RWPE2 (cell line): ENCODE data around the gene FMC1.

Source experiments
- ATAC-seq: fragments of 200-7000 bp; cut with Tn5 transposase; 3 replicates; pipeline ENCODE4 v1.9.1; 2021; ENCODE audit warnings: low read depth
- DNase-seq: peaks from one replicate; pipeline ENCODE4 v3.0.0-alpha.2; 2020; ENCODE audit warnings: low spot score
- H3K27ac ChIP-seq: fragments of 450-650 bp; 2 replicates; pipeline ENCODE4 v1.5.1; 2017; ENCODE audit warnings: mild to moderate bottlenecking; ENCODE audit not compliant: poor library complexity, severe bottlenecking
- H3K27me3 ChIP-seq: fragments of 250-450 bp; sonication (Bioruptor Pico); 2 replicates; pipeline ENCODE4 v1.5.1; 2021; ENCODE audit warnings: mild to moderate bottlenecking, moderate library complexity; ENCODE audit not compliant: insufficient read depth, poor library complexity, severe bottlenecking
- H3K36me3 ChIP-seq: fragments of 250-450 bp; sonication (Bioruptor Pico); 2 replicates; pipeline ENCODE4 v1.5.1; 2020; ENCODE audit warnings: low read depth, mild to moderate bottlenecking, moderate library complexity
- H3K4me1 ChIP-seq: fragments of 250-450 bp; sonication (Bioruptor Pico); 2 replicates; pipeline ENCODE4 v1.5.1; 2021; ENCODE audit warnings: mild to moderate bottlenecking, moderate library complexity; ENCODE audit not compliant: insufficient read depth, poor library complexity, severe bottlenecking
- H3K4me3 ChIP-seq: fragments of 250-450 bp; sonication (Bioruptor Pico); 2 replicates; pipeline ENCODE4 v1.5.1; 2021; ENCODE audit warnings: mild to moderate bottlenecking, moderate library complexity; ENCODE audit not compliant: severe bottlenecking
- H3K9me3 ChIP-seq: fragments of 250-450 bp; sonication (Bioruptor Pico); 2 replicates; pipeline ENCODE4 v1.5.1; 2021; ENCODE audit warnings: mild to moderate bottlenecking, moderate library complexity; ENCODE audit not compliant: severe bottlenecking
- TF ChIP-seq, protein P1 (sequence below): fragments of 450-650 bp; IDR thresholded peaks from one replicate; pipeline ENCODE4 v1.5.1; 2017; ENCODE audit warnings: mild to moderate bottlenecking, moderate library complexity; ENCODE audit not compliant: poor library complexity, severe bottlenecking

Gene FMC1

DNA sequence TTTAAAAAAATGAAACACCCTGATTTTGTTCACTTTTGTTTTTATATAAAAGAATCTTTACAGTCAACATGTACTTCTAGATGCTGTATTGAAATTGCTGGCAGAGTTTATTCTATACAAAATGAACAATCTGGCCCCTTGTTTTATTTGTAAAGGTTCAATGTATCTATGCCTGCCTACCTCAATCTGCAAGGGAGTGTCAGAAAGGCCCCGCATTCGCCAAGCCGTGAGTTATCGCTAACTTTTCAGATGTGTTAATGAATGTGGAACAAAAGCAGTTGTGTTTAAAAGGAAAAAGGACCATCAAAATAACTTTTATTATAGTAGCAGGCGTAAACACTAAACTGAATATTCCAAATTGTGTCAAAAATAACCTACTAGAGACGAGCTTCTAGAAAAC lies 33.1 kb downstream of the FMC1 start:
- Histone ChIP-seq H3K27ac (no peak overlapping the region), H3K27me3 (no peaks in the 10 kb centered on the region), H3K9me3 (no peaks in the 10 kb centered on the region), H3K4me1 (peaks cover 4% of the 10 kb centered on the region), H3K36me3 (peaks cover 64% of the 10 kb centered on the region), H3K4me3 (no peak overlapping the region)
- ATAC-seq, result no peak
- no peak for DNase-seq
- TF ChIP-seq, protein P1, sequence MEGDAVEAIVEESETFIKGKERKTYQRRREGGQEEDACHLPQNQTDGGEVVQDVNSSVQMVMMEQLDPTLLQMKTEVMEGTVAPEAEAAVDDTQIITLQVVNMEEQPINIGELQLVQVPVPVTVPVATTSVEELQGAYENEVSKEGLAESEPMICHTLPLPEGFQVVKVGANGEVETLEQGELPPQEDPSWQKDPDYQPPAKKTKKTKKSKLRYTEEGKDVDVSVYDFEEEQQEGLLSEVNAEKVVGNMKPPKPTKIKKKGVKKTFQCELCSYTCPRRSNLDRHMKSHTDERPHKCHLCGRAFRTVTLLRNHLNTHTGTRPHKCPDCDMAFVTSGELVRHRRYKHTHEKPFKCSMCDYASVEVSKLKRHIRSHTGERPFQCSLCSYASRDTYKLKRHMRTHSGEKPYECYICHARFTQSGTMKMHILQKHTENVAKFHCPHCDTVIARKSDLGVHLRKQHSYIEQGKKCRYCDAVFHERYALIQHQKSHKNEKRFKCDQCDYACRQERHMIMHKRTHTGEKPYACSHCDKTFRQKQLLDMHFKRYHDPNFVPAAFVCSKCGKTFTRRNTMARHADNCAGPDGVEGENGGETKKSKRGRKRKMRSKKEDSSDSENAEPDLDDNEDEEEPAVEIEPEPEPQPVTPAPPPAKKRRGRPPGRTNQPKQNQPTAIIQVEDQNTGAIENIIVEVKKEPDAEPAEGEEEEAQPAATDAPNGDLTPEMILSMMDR, result no peak

GRCh38 chr7:139382439-139382838 lies 41.3 kb downstream of the FMC1 start:
- ATAC-seq (no peak), DNase-seq (no peak)
- TF ChIP-seq, protein P1, result no peak
- H3K4me3 ChIP-seq, result no peak overlapping the region
- H3K9me3 ChIP-seq, result no peaks in the 10 kb centered on the region
- no peaks in the 10 kb centered on the region for H3K27me3 ChIP-seq
- no peaks in the 10 kb centered on the region for H3K4me1 ChIP-seq
- peaks cover 87% of the 10 kb centered on the region for H3K36me3 ChIP-seq
- H3K27ac ChIP-seq, result no peak overlapping the region

DNA sequence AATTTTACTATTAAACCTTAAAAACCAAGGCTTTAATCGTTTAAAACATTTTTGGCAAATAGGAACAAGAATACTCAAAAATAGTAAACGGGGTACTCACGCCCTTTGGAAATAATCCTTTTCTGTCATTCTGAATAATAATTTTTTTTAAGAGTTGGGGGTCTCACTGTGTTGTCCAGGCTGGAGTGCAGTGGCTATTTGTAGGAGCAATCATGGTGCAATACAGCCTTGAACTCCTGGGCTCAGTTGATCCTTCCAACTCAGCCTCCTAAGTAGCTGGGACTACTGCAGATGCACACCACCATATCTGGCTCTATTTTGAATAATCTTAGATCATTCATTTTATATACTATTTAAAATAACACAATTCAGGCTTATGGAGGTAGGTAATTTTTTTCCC lies 43.5 kb downstream of the FMC1 start:
- peaks cover 86% of the 10 kb centered on the region for H3K36me3 ChIP-seq
- no peaks in the 10 kb centered on the region for H3K9me3 ChIP-seq
- TF ChIP-seq, protein P1, result no peak
- no peak overlapping the region for H3K27ac ChIP-seq
- no peaks in the 10 kb centered on the region for H3K4me1 ChIP-seq
- DNase-seq (no peak), ATAC-seq (no peak)
- H3K27me3 ChIP-seq, result no peaks in the 10 kb centered on the region
- no peak overlapping the region for H3K4me3 ChIP-seq

DNA sequence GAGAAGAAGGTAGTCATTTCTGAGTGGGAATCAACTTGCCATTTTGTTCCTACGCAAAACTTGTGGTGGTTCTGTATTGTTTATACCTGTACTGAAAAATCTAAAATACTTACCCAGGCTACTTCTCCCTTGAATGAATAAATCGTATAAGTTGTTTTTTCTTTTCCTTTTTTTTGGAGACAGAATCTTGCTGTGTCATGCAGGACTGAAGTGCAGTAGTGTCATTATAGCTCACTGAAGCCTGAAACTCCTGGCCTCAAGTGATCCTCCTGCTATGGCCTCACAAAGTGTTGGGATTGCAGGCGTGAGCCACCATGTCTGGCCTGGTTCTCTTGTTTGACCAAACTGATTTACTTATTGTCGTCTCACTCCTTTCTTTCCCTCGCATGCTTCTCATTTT lies 46.5 kb downstream of the FMC1 start:
- ATAC-seq (no peak), DNase-seq (no peak)
- Histone ChIP-seq H3K36me3 (peaks cover 88% of the 10 kb centered on the region), H3K4me1 (no peaks in the 10 kb centered on the region), H3K27me3 (no peaks in the 10 kb centered on the region), H3K27ac (no peak overlapping the region), H3K9me3 (no peaks in the 10 kb centered on the region), H3K4me3 (no peak overlapping the region)
- TF ChIP-seq, protein P1, result no peak

GRCh38 chr7:139389091-139389490 lies 48.0 kb downstream of the FMC1 start:
- DNase-seq (no peak), ATAC-seq (no peak)
- H3K27me3 ChIP-seq, result no peaks in the 10 kb centered on the region
- peaks cover 90% of the 10 kb centered on the region for H3K36me3 ChIP-seq
- H3K9me3 ChIP-seq, result no peaks in the 10 kb centered on the region
- H3K4me3 ChIP-seq, result no peak overlapping the region
- H3K27ac ChIP-seq, result no peak overlapping the region
- no peaks in the 10 kb centered on the region for H3K4me1 ChIP-seq
- TF ChIP-seq, protein P1, result no peak
